ENCODE results near the gene SLC22A9.

GRCh38 chr11:63448646-63449045 lies 79.1 kb downstream of the SLC22A9 start:
- TF ChIP-seq CTCF (IDR thresholded peaks at IDR 0.05; ENCODE audit: low read depth, low read length, poor library complexity, severe bottlenecking) (no peak), EZH2phosphoT487 (IDR thresholded peaks at IDR 0.05; ENCODE audit: borderline replicate concordance, low read length) (no peak)
